SK-N-SH treated with all-trans-retinoic acid at 6 μM for 48 hours (cell line): Measurements from ENCODE around the gene SORCS3.

Source experiments
- ARNTL ChIP-seq: fragments of 450-650 bp; formaldehyde crosslinking; IDR thresholded peaks from 2 replicates; pipeline ENCODE4 v1.5.0; 2020; ENCODE audit warnings: low read depth, mild to moderate bottlenecking, moderate library complexity, borderline replicate concordance
- ISL1 ChIP-seq: fragments of 250-450 bp; sonication (Bioruptor Pico); IDR thresholded peaks from 2 replicates; pipeline ENCODE4 v2.1.2; 2022; ENCODE audit warnings: mild to moderate bottlenecking, moderate library complexity
- OSR1 ChIP-seq: fragments of 250-450 bp; sonication (Bioruptor Pico); IDR thresholded peaks from 2 replicates; pipeline ENCODE4 v1.8.0; 2022; ENCODE audit warnings: moderate library complexity, mild to moderate bottlenecking, inconsistent platforms
- PPARA ChIP-seq: fragments of 250-450 bp; sonication (Bioruptor Pico); IDR thresholded peaks from 2 replicates; pipeline ENCODE4 v1.5.0; 2020; ENCODE audit warnings: mild to moderate bottlenecking, borderline replicate concordance
- TF ChIP-seq, protein P1 (sequence below): fragments of 250-450 bp; sonication (Bioruptor Pico); IDR thresholded peaks from 2 replicates; pipeline ENCODE4 v1.8.0; 2020; ENCODE audit warnings: mild to moderate bottlenecking, moderate library complexity, borderline replicate concordance

DNA sequence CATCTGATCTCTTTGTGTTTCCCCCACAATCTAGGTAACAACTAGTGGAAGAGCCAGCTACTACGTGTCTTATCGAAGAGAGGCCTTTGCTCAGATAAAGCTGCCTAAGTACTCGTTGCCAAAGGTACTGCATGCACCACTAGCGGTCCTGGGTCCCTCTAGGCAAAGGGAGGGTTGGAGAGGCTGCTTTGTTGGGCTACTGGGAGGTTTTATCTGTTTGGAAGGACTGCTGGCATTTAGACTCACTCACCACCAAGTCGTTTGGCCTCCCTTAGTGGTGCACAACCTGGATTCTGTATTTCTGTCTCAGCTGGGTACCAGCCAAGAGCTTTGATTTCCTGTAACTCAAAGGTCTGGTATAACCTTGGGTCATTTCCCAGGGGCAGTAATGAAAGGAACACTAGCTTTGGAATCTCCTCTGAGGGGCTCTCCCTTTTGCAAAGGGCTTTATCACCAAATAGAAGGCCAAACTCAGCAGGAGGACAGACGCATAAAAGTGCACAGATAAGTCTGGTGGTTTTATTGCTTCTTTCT lies 498.3 kb downstream of the SORCS3 start:
- TF ChIP-seq ARNTL (CRISPR knock-in tag) (no peak), ISL1 (CRISPR knock-in tag) (no peak), OSR1 (CRISPR knock-in tag) (no peak), PPARA (CRISPR knock-in tag) (no peak)
- TF ChIP-seq, protein P1, sequence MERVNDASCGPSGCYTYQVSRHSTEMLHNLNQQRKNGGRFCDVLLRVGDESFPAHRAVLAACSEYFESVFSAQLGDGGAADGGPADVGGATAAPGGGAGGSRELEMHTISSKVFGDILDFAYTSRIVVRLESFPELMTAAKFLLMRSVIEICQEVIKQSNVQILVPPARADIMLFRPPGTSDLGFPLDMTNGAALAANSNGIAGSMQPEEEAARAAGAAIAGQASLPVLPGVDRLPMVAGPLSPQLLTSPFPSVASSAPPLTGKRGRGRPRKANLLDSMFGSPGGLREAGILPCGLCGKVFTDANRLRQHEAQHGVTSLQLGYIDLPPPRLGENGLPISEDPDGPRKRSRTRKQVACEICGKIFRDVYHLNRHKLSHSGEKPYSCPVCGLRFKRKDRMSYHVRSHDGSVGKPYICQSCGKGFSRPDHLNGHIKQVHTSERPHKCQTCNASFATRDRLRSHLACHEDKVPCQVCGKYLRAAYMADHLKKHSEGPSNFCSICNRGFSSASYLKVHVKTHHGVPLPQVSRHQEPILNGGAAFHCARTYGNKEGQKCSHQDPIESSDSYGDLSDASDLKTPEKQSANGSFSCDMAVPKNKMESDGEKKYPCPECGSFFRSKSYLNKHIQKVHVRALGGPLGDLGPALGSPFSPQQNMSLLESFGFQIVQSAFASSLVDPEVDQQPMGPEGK (CRISPR knock-in tag), result no peak
